Psoas muscle (tissue), 8 donors: ENCODE results near the gene PREX1. TPM values are rescaled to one million over a fixed set of nuclear protein-coding genes. Genes with fewer than 3 reads are reported as not detected.

Source experiments
- ATAC-seq, 4 donors: fragments of 200-7000 bp; cut with Tn5 transposase; one replicate each; pipeline ENCODE4 v1.9.1; 2020; ENCODE audit warnings: moderate library complexity in 3 of 4, mild to moderate bottlenecking in 2 of 4
- DNase-seq, 2 donors: peaks; one replicate each; pipeline ENCODE4 v3.0.0-alpha.2; 2020
- H3K27ac ChIP-seq: fragments of 200-600 bp; one replicate; pipeline ENCODE4 v1.8.0; 2022
- H3K27me3 ChIP-seq, 3 donors: fragments of 200-600 bp in 1 of 3; one replicate each; pipeline versions ENCODE4 v1.6.1 to v1.8.0; 2013 to 2022; ENCODE audit warnings: low read length in 2 of 3, mild to moderate bottlenecking in 2 of 3, moderate library complexity in 1 of 3; ENCODE audit not compliant: insufficient read depth in 3 of 3
- H3K36me3 ChIP-seq, 2 donors: fragments of 200-600 bp in 1 of 2; one replicate each; pipeline versions ENCODE4 v1.6.1 to v1.8.0; 2013 to 2022; ENCODE audit warnings: low read depth in 1 of 2, mild to moderate bottlenecking in 1 of 2, moderate library complexity in 1 of 2; ENCODE audit not compliant: insufficient read depth in 1 of 2
- H3K4me1 ChIP-seq: fragments of 200-600 bp; one replicate; pipeline ENCODE4 v1.8.0; 2022
- H3K4me3 ChIP-seq: fragments of 200-600 bp; one replicate; pipeline ENCODE4 v1.8.0; 2022; ENCODE audit warnings: mild to moderate bottlenecking
- H3K9me3 ChIP-seq: fragments of 200-600 bp; one replicate; pipeline ENCODE4 v1.8.0; 2022
- CTCF ChIP-seq: fragments of 200-600 bp; IDR thresholded peaks from one replicate; pipeline ENCODE4 v1.8.0; 2022; ENCODE audit warnings: antibody characterized with exemption
- WGBS, 3 donors: extraction: QIAGEN DNeasy Blood & Tissue Kit; methylation state at CpG; one replicate each; pipeline versions ENCODE4 v1.1.6 to v1.1.7; 2013; 5-methylcytosine and 5-hydroxymethylcytosine counted together
- intact Hi-C, 2 donors: fragments of 100-400 bp; cut with DNase I; formaldehyde crosslinking; loops; one replicate each; pipeline versions ENCODE4 v1.11.0 to v1.14.2; 2022
- polyA plus RNA-seq, 3 donors: library from polyadenylated mRNA; stranded (reverse); fragments of 200-250 nt; gene quantifications; one replicate each; pipeline ENCODE4 v1.2.3, GENCODE V29; 2013
- total RNA-seq, 4 donors: library from RNA; stranded (reverse); fragmentation: NEBNext Ultra II Directional in 2 of 4; extraction: Animal tissue kit (Norgen Biotek cat#: 25700) in 2 of 4; gene quantifications; one replicate each; pipeline versions ENCODE4 v1.2.1 to v1.2.4, GENCODE V29; 2021 to 2023
- donor health status: healthy with polysubstance abuse.
- donor health status: DM: no; HTN: no; CAD: no; lungs with moderate emphysema.
- donor health status: Bipolar disorder and iron deficiency.
- donor health status: healthy.
- donor health status: DM: yes; HTN: yes; CAD: no.
- donor health status: DM: no; HTN: no; CAD: no.
- donor health status: DM: no; HTN: no; CAD: no.
- donor health status: DM: yes; HTN: yes; CAD: no.

PREX1 gene
- total and polyA plus RNA-seq, 7 donors = 2.5 to 8.3 (median 5.3) TPM

GRCh38 chr20:48831718-48832404 is 4.1 kb upstream of the PREX1 start:
- 17 to 22% (median 21%) methylated on average over 7 of the region's 7 CpGs for WGBS, 3 donors
- TF ChIP-seq CTCF = no peak
- Histone ChIP-seq H3K4me3 (no peak overlapping the region), H3K27me3 (peaks cover 0 to 4% (median 0%) of the 10 kb centered on the region in 3 donors), H3K27ac (peak overlapping the region; percentile 23), H3K36me3 (no peaks in the 10 kb centered on the region), H3K4me1 (peaks cover 3% of the 10 kb centered on the region), H3K9me3 (no peaks in the 10 kb centered on the region)
- ATAC-seq (peak in 3 of 4 donors; percentile 28 to 56 (median 51)), DNase-seq (peak; percentile 61 to 74)
- intact Hi-C loops = no loop called here

DNA sequence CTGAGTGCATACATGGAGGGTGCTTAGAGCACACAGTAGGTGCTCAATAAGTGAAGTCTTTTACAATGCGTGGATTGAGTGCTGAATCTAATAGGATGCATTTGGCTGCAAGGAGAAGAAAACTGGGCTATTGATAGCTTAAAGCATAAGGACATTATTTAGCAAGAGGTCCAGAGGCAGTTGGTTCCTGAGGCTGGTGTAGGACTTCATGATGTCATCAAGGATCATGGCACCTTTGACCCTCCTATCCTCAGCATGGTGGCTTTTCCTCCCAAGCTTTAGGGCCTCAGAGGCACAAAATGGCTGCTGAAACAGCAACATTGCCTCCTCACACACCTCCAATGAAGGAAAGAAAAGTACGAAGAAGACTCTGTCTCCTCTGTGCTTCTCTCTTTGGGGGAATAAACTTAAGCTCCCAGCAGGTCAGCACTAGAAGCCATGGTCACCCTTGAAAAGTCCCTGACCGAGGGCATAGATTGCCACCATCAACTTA is 3.1 kb upstream of the PREX1 start:
- Histone ChIP-seq H3K4me3 (no peak overlapping the region), H3K9me3 (no peaks in the 10 kb centered on the region), H3K27me3 (peaks cover 0 to 5% (median 0%) of the 10 kb centered on the region in 3 donors), H3K4me1 (peaks cover 6% of the 10 kb centered on the region), H3K36me3 (no peaks in the 10 kb centered on the region), H3K27ac (no peak overlapping the region)
- intact Hi-C loops = no loop called here
- no peak for DNase-seq
- no peak for TF ChIP-seq CTCF
- 96 to 98% (median 97%) methylated on average over 3 of the region's 3 CpGs for WGBS, 3 donors
- ATAC-seq = no peak

DNA sequence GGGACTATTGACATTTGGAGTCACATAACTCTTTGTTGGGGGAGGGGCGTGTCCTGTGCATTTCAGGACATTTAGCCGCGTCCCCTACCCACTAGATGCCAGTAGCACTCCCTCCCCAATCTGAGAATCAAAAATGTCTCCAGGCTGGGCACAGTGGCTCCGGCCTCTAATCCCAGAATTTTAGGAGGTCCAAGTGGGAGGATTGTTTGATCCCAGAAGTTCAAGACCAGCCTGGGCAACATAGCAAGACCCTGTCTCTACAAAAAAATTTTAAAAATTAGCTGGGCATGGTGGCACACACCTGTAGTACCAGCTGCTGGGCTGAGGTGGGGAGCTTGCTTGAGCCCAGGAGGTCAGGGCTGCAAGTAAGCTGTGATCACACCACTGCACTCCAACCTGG is 2.1 kb upstream of the PREX1 start:
- Histone ChIP-seq H3K36me3 (no peaks in the 10 kb centered on the region), H3K4me3 (no peak overlapping the region), H3K27ac (no peak overlapping the region), H3K4me1 (peaks cover 7% of the 10 kb centered on the region), H3K27me3 (peaks cover 0 to 5% (median 0%) of the 10 kb centered on the region in 3 donors), H3K9me3 (no peaks in the 10 kb centered on the region)
- WGBS, 3 donors = 81 to 96% (median 95%) methylated on average over 4 of the region's 4 CpGs
- intact Hi-C loops = loop anchor here in 1 of 2 donors (5.0 kb wide), 1 partner anchor 72 kb away; no protein-coding TSS in a partner anchor
- ATAC-seq (no peak), DNase-seq (no peak)
- no peak for TF ChIP-seq CTCF

- Histone ChIP-seq H3K4me1 (peaks cover 7% of the 10 kb centered on the region), H3K27ac (peak overlapping the region; percentile 85)
Observed at GRCh38 chr20:48828734-48829460, 1.1 kb upstream of the PREX1 start.

More at GRCh38 chr20:48828734-48829460, 1.1 kb upstream of the PREX1 start:
- intact Hi-C loops = loop anchor here in 1 of 2 donors (5.0 kb wide), 1 partner anchor 73 kb away; no protein-coding TSS in a partner anchor
- Histone ChIP-seq H3K36me3 (no peaks in the 10 kb centered on the region), H3K9me3 (no peaks in the 10 kb centered on the region), H3K4me3 (peak overlapping the region; percentile 73), H3K27me3 (peaks cover 0 to 5% (median 0%) of the 10 kb centered on the region in 3 donors)
- TF ChIP-seq CTCF = no peak
- no peak for ATAC-seq
- 83 to 86% (median 86%) methylated on average over 11 of the region's 11 CpGs for WGBS, 3 donors
- DNase-seq = no peak
